Vagina (tissue), 2 donors: ENCODE data around the gene KYNU. TPM values are rescaled to one million over a fixed set of nuclear protein-coding genes. Genes with fewer than 3 reads are reported as not detected.

Source experiments
- DNase-seq, 2 donors: peaks; one replicate each; pipeline ENCODE4 v3.0.0-alpha.2; 2017; ENCODE audit errors: extremely low spot score in 2 of 2
- H3K27ac ChIP-seq: fragments of 200-600 bp; sonication (generic); one replicate; pipeline ENCODE4 v1.5.1; 2019
- H3K27me3 ChIP-seq: fragments of 200-600 bp; sonication (generic); one replicate; pipeline ENCODE4 v1.5.1; 2019
- H3K36me3 ChIP-seq, 2 donors: fragments of 200-600 bp; sonication (generic); one replicate each; pipeline ENCODE4 v1.5.1; 2017 to 2019
- H3K4me1 ChIP-seq: fragments of 200-600 bp; sonication (generic); one replicate; pipeline ENCODE4 v1.5.1; 2019
- H3K4me3 ChIP-seq, 2 donors: fragments of 200-600 bp; sonication (generic); 1 replicate in 1 of 2; 2 replicates in 1 of 2; pipeline ENCODE4 v1.5.1; 2016 to 2019
- H3K9me3 ChIP-seq: fragments of 200-600 bp; sonication (generic); one replicate; pipeline ENCODE4 v1.5.1; 2019
- CTCF ChIP-seq, 3 experiments: fragments of 450-650 bp in 2 of 3; fragments of 200-600 bp in 1 of 3; sonication (generic) in 1 of 3; IDR thresholded peaks; one replicate each; pipeline ENCODE4 v1.5.1; 2017 to 2019; ENCODE audit warnings: antibody characterized with exemption in 3 of 3, mild to moderate bottlenecking in 2 of 3, moderate library complexity in 2 of 3
- POLR2A ChIP-seq, 2 donors: fragments of 450-650 bp; IDR thresholded peaks; one replicate each; pipeline ENCODE4 v1.6.1; 2017; ENCODE audit warnings: antibody characterized with exemption in 2 of 2, mild to moderate bottlenecking in 2 of 2, moderate library complexity in 2 of 2
- POLR2AphosphoS5 ChIP-seq, 2 donors: sonication (generic); formaldehyde crosslinking; IDR thresholded peaks; one replicate each; pipeline ENCODE4 v1.9.0; 2017; ENCODE audit warnings: antibody characterized with exemption in 2 of 2, mild to moderate bottlenecking in 2 of 2, low read depth in 1 of 2; ENCODE audit not compliant: insufficient read depth in 1 of 2
- intact Hi-C: fragments of 100-400 bp; cut with DNase I; formaldehyde crosslinking; loops from one replicate; pipeline ENCODE4 v1.15.1; 2023
- total RNA-seq: library from RNA; depleted of rRNA; stranded (reverse); fragments of >200 nt; gene quantifications from one replicate; pipeline ENCODE4 v1.2.3, GENCODE V29; 2016

Gene KYNU
- total RNA-seq, 1 donor from 2014 or later = 3.7 TPM

- no peak overlapping the region for H3K4me3 ChIP-seq
- no peaks in the 10 kb centered on the region for H3K36me3 ChIP-seq
- DNase-seq = no peak
- TF ChIP-seq CTCF (IDR thresholded peaks at IDR 0.05) = no peak
- TF ChIP-seq POLR2AphosphoS5 (IDR thresholded peaks at IDR 0.05; ENCODE audit: insufficient read depth in 1 of 2, low read depth in 1 of 2) = no peak
- TF ChIP-seq POLR2A (IDR thresholded peaks at IDR 0.05) = no peak
- H3K4me1 ChIP-seq = no peaks in the 10 kb centered on the region
- no peak overlapping the region for H3K27ac ChIP-seq
- H3K27me3 ChIP-seq = no peaks in the 10 kb centered on the region
- intact Hi-C loops = no loop called here
- no peaks in the 10 kb centered on the region for H3K9me3 ChIP-seq
These were observed 198.2 kb downstream of the KYNU start for GRCh38 chr2:143075711-143076110.

GRCh38 chr2:143078104-143078503 is 200.6 kb downstream of the KYNU start:
- Histone ChIP-seq H3K9me3 (no peaks in the 10 kb centered on the region), H3K27ac (no peak overlapping the region), H3K36me3 (no peaks in the 10 kb centered on the region), H3K4me1 (no peaks in the 10 kb centered on the region), H3K27me3 (no peaks in the 10 kb centered on the region), H3K4me3 (no peak overlapping the region)
- intact Hi-C loops = no loop called here
- no peak for DNase-seq
- TF ChIP-seq CTCF (IDR thresholded peaks at IDR 0.05) = no peak
- TF ChIP-seq POLR2A (IDR thresholded peaks at IDR 0.05) = no peak
- no peak for TF ChIP-seq POLR2AphosphoS5 (IDR thresholded peaks at IDR 0.05; ENCODE audit: insufficient read depth in 1 of 2, low read depth in 1 of 2)

GRCh38 chr2:143081616-143082015 is 204.2 kb downstream of the KYNU start:
- H3K9me3 ChIP-seq = no peaks in the 10 kb centered on the region
- TF ChIP-seq CTCF (IDR thresholded peaks at IDR 0.05) (no peak), POLR2AphosphoS5 (IDR thresholded peaks at IDR 0.05; ENCODE audit: insufficient read depth in 1 of 2, low read depth in 1 of 2) (no peak)
- H3K4me3 ChIP-seq = no peak overlapping the region
- no peaks in the 10 kb centered on the region for H3K4me1 ChIP-seq
- intact Hi-C loops = no loop called here
- DNase-seq = no peak
- no peaks in the 10 kb centered on the region for H3K36me3 ChIP-seq
- H3K27me3 ChIP-seq = no peaks in the 10 kb centered on the region
- H3K27ac ChIP-seq = no peak overlapping the region

GRCh38 chr2:143083636-143084035 is 206.2 kb downstream of the KYNU start:
- H3K27me3 ChIP-seq = no peaks in the 10 kb centered on the region

GRCh38 chr2:143084462-143084861 is 207.0 kb downstream of the KYNU start:
- Histone ChIP-seq H3K27me3 (no peaks in the 10 kb centered on the region), H3K9me3 (no peaks in the 10 kb centered on the region), H3K27ac (no peak overlapping the region), H3K4me3 (no peak overlapping the region), H3K4me1 (no peaks in the 10 kb centered on the region), H3K36me3 (no peaks in the 10 kb centered on the region)
- intact Hi-C loops = no loop called here
- DNase-seq = no peak
- TF ChIP-seq POLR2A (IDR thresholded peaks at IDR 0.05) (no peak), CTCF (IDR thresholded peaks at IDR 0.05) (no peak), POLR2AphosphoS5 (IDR thresholded peaks at IDR 0.05; ENCODE audit: insufficient read depth in 1 of 2, low read depth in 1 of 2) (no peak)

More at GRCh38 chr2:143083636-143084035, 206.2 kb downstream of the KYNU start:
- DNase-seq = no peak
- no peak for TF ChIP-seq POLR2A (IDR thresholded peaks at IDR 0.05)
- TF ChIP-seq CTCF (IDR thresholded peaks at IDR 0.05) = no peak
- no peak for TF ChIP-seq POLR2AphosphoS5 (IDR thresholded peaks at IDR 0.05; ENCODE audit: insufficient read depth in 1 of 2, low read depth in 1 of 2)
- Histone ChIP-seq H3K27ac (no peak overlapping the region), H3K4me3 (no peak overlapping the region), H3K9me3 (no peaks in the 10 kb centered on the region), H3K36me3 (no peaks in the 10 kb centered on the region), H3K4me1 (no peaks in the 10 kb centered on the region)
- intact Hi-C loops = no loop called here
